ENCODE measurements around the gene MNAT1.

Gene MNAT1

GRCh38 chr14:60968099-60968498, 233.5 kb downstream of the MNAT1 start:
- DNase-seq (ENCODE audit: low spot score), result no peak

GRCh38 chr14:60968671-60969070, 234.1 kb downstream of the MNAT1 start:
- no peak for DNase-seq (ENCODE audit: low spot score)

GRCh38 chr14:60970146-60970545, 235.6 kb downstream of the MNAT1 start:
- DNase-seq (ENCODE audit: low spot score), result no peak

- no peak for DNase-seq (ENCODE audit: low spot score)
Measured at GRCh38 chr14:60971271-60971670, 236.7 kb downstream of the MNAT1 start.

GRCh38 chr14:60972295-60972694, 237.7 kb downstream of the MNAT1 start:
- DNase-seq (ENCODE audit: low spot score), result no peak

- no peak for DNase-seq (ENCODE audit: low spot score)
Measured at GRCh38 chr14:60973070-60973469, 238.5 kb downstream of the MNAT1 start.

- no peak for DNase-seq (ENCODE audit: low spot score)
Measured at GRCh38 chr14:60974090-60974651, 239.6 kb downstream of the MNAT1 start.

- DNase-seq (ENCODE audit: low spot score), result no peak
Measured at GRCh38 chr14:60975551-60975950, 241.0 kb downstream of the MNAT1 start.

GRCh38 chr14:60977847-60978246, 243.3 kb downstream of the MNAT1 start:
- DNase-seq (ENCODE audit: low spot score), result no peak

GRCh38 chr14:60980811-60981632, 246.5 kb downstream of the MNAT1 start, which contains the start of the genes SLC38A6 and TRMT5:
Gene SLC38A6 (plus strand): TSS chr14:60981245. CDS start chr14:60981278, 33 bp downstream.
Gene TRMT5 (minus strand): TSS chr14:60981079. CDS start chr14:60980973, 106 bp downstream.
- DNase-seq (ENCODE audit: low spot score), result peak; percentile 95

GRCh38 chr14:60981633-60982455, 247.3 kb downstream of the MNAT1 start:
- DNase-seq (ENCODE audit: low spot score), result peak; percentile 90

- no peak for DNase-seq (ENCODE audit: low spot score)
Measured at GRCh38 chr14:60984196-60984595, 249.6 kb downstream of the MNAT1 start.

GRCh38 chr14:60986500-60986899, 251.9 kb downstream of the MNAT1 start:
- DNase-seq (ENCODE audit: low spot score), result no peak

GRCh38 chr14:60989599-60989998, 255.0 kb downstream of the MNAT1 start:
- no peak for DNase-seq (ENCODE audit: low spot score)

GRCh38 chr14:60998617-60999016, 264.1 kb downstream of the MNAT1 start:
- DNase-seq (ENCODE audit: low spot score), result no peak

- no peak for DNase-seq (ENCODE audit: low spot score)
Measured at GRCh38 chr14:60999536-60999935, 265.0 kb downstream of the MNAT1 start.

- no peak for DNase-seq (ENCODE audit: low spot score)
Measured at GRCh38 chr14:61003571-61003970, 269.0 kb downstream of the MNAT1 start.

GRCh38 chr14:61019537-61019936, 285.0 kb downstream of the MNAT1 start:
- DNase-seq (ENCODE audit: low spot score), result no peak
